AG04450 (cell line): Measurements from ENCODE around the gene DUSP18. TPM values are rescaled to one million over a fixed set of nuclear protein-coding genes. Genes with fewer than 3 reads are reported as not detected.

Experiments
- CTCF ChIA-PET: fragments of 300-600, 350-600 bp; formaldehyde crosslinking; extraction: SDS; loops from one replicate; lab custom pipeline; 2022; ENCODE audit warnings: antibody characterized with exemption, inconsistent platforms; lab: Charles Lee
- POLR2A ChIA-PET: fragments of 350-600 bp; formaldehyde crosslinking; extraction: SDS; loops from one replicate; lab custom pipeline; 2021; ENCODE audit warnings: antibody characterized with exemption, inconsistent platforms; lab: Yijun Ruan, JAX
- DNase-seq: peaks from one replicate; pipeline ENCODE4 v3.0.0-alpha.2; 2011; ENCODE audit warnings: low read depth, low spot score
- H3K27ac ChIP-seq: one replicate; pipeline ENCODE4 v1.5.1; 2012; ENCODE audit warnings: low read depth, low read length, control low read depth
- H3K27me3 ChIP-seq: one replicate; pipeline ENCODE4 v1.6.0; 2012; ENCODE audit warnings: low read length; ENCODE audit not compliant: control insufficient read depth, insufficient read depth
- H3K4me3 ChIP-seq: 2 replicates; pipeline ENCODE4 v1.5.1; 2011; ENCODE audit warnings: mild to moderate bottlenecking, low read depth, low read length, control low read depth
- H3K9me3 ChIP-seq: 2 replicates; pipeline ENCODE4 v1.5.1; 2012; ENCODE audit warnings: low read length; ENCODE audit not compliant: control insufficient read depth, insufficient read depth
- polyA plus RNA-seq: library from polyadenylated mRNA; depleted of rRNA; stranded (reverse); fragments of >200 nt; gene quantifications from 2 replicates; pipeline ENCODE4 v1.2.3, GENCODE V29; 2011
- TF ChIP-seq, protein P1 (sequence below): IDR thresholded peaks from 2 replicates; pipeline ENCODE4 v1.5.1; 2011; ENCODE audit warnings: low read depth, low read length, control low read depth, inconsistent platforms

Gene DUSP18
- polyA plus RNA-seq, 1 experiment: 13.8 TPM

DNA sequence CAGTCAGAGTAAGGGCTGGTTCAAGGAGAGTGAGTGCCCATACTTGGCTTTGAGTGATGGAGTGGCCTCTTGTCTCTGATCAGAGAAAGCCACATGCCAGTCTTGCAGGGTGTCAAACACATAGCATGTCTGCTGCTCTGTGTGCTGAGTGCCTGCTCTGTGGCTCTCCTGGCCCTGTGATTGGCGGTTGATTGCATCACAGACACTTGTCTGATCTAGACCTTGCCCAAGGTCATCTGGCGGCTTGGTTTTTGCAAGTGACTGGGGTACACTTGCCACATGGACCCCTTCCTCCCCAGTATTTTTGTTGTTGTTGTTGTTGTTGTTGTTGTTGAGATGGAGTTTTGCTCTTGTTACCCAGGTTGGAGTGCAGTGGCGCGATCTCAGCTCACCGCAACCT, 37.3 kb upstream of the DUSP18 start:
- Histone ChIP-seq H3K9me3 (no peaks in the 10 kb centered on the region), H3K27me3 (no peaks in the 10 kb centered on the region), H3K27ac (no peak overlapping the region), H3K4me3 (no peak overlapping the region)
- TF ChIP-seq, protein P1, sequence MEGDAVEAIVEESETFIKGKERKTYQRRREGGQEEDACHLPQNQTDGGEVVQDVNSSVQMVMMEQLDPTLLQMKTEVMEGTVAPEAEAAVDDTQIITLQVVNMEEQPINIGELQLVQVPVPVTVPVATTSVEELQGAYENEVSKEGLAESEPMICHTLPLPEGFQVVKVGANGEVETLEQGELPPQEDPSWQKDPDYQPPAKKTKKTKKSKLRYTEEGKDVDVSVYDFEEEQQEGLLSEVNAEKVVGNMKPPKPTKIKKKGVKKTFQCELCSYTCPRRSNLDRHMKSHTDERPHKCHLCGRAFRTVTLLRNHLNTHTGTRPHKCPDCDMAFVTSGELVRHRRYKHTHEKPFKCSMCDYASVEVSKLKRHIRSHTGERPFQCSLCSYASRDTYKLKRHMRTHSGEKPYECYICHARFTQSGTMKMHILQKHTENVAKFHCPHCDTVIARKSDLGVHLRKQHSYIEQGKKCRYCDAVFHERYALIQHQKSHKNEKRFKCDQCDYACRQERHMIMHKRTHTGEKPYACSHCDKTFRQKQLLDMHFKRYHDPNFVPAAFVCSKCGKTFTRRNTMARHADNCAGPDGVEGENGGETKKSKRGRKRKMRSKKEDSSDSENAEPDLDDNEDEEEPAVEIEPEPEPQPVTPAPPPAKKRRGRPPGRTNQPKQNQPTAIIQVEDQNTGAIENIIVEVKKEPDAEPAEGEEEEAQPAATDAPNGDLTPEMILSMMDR: no peak
- ChIA-PET POLR2A (no interaction called here), CTCF (no interaction called here)
- no peak for DNase-seq

DNA sequence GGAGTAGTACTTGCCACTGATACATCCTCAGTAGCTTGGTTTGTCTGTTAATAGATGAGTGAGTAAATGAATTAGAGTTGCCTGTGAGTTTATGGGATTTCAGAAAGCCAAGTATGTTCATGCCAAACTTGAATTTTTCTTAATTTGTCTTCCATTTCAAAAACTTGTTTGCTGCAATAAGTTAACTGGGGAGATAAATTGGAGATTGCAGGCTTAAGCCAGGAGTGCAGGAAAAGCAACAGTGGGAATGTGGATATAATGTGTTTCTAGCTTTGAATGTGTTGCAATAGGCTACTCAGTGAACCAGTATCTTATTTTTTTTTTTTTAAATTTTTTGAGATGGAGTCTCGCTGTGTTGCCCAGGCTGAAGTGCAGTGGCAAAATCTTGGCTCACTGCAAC, 35.2 kb upstream of the DUSP18 start:
- TF ChIP-seq, protein P1: no peak
- Histone ChIP-seq H3K27me3 (no peaks in the 10 kb centered on the region), H3K27ac (no peak overlapping the region), H3K4me3 (no peak overlapping the region), H3K9me3 (no peaks in the 10 kb centered on the region)
- CTCF ChIA-PET: interaction anchor here (0.6 kb wide), 1 partner anchor 18 kb away, joined by 4 read pairs; no protein-coding TSS in a partner anchor
- POLR2A ChIA-PET: no interaction called here
- DNase-seq: no peak

DNA sequence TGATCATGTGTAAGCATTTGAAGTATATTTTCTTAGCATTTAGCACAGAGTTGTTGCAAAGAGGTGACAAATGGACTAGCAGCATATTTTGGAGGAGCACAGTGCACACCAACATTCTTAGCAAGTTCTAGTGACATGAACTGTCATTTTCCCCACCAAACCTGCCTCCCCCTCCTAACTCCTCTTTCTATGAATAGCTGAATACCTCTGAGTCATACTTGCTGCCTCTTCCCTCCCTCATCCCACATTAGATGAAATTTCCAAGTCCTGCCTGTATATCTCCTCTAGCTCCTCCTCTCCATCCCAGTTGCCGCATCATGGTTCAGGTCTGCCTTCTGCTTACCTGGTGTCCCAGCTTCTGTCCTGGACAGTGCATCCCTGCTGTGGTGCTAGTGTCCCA, 34.2 kb upstream of the DUSP18 start:
- DNase-seq: peak; percentile 10
- CTCF ChIA-PET: interaction anchor here (0.6 to 1.3 kb wide), 3 partner anchors 53 to 220 kb away, joined by 3 to 5 read pairs (median 3); no protein-coding TSS in a partner anchor

DNA sequence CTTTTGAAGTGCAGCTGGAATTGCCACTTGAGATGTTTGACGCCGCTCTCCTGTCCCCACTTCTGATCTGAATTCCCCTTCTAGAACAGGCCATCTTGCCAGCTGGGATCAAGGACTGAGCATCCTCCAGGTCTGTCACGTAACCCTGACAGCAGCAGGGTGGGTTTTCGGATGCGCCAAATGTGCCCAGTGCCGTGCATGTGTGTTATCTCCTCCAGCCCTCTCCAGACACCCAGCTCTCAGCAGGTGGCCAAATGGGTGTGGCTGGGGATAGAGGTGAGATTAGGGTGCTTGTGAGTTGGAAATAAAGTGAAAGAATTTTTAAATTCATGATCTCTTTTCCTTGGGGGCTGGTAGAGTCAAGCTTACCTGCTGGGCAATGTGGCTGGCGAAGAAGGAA, 30.3 kb upstream of the DUSP18 start:
- POLR2A ChIA-PET: interaction anchor here (0.7 kb wide), 1 partner anchor 20 kb away, joined by 4 read pairs; no protein-coding TSS in a partner anchor
- no peak overlapping the region for H3K27ac ChIP-seq
- DNase-seq: no peak
- TF ChIP-seq, protein P1: no peak
- CTCF ChIA-PET: interaction anchor here (0.7 kb wide), 1 partner anchor 40 kb away, joined by 3 read pairs; no protein-coding TSS in a partner anchor
- H3K4me3 ChIP-seq: no peak overlapping the region
- H3K9me3 ChIP-seq: no peaks in the 10 kb centered on the region; the same call in 1 of the 2 replicates
- H3K27me3 ChIP-seq: no peaks in the 10 kb centered on the region

More for the DNA sequence above, 34.2 kb upstream of the DUSP18 start:
- TF ChIP-seq, protein P1: no peak
- Histone ChIP-seq H3K27me3 (no peaks in the 10 kb centered on the region), H3K27ac (no peak overlapping the region), H3K4me3 (no peak overlapping the region), H3K9me3 (no peaks in the 10 kb centered on the region)
- POLR2A ChIA-PET: interaction anchor here (0.6 kb wide), 1 partner anchor 79 kb away, joined by 3 read pairs; no protein-coding TSS in a partner anchor

DNA sequence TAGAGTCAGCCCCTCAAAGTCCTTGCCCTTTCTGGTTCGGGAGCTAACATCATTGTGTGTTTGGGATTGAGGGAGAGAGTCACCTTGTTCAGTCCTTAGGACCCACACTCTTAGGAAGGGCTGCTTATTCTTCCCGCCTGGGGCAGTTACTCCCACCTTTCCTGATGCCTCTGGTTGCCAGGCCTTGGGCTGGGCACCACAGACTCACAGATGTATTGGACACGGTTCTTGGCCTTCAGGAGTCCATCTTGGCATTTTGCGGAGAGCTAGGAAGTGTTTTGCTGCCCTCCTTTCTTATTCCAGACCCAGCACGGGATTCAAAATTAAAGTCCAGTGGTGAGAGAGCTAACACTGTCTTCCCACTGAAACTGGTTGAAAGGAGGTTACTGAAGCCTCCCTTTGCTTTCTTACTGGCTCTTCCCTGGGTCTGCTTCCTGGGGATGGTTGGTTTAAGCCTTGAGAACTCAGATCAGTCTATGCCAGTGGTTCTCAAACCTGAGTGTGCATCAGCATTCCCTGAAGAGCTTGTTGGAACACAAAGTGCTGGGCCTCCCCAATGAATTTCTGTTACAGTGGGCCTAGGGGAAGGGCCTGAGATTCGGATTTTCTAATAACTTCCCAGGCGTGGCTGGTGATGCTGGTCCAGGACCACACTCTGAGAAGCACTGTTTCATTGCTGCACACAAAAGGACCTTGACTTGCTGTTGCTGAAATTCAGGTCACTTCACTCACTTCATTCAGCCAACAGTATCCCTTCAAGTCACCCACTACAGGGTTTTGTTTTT, 28.4 kb upstream of the DUSP18 start:
- CTCF ChIA-PET: no interaction called here
- no peak overlapping the region for H3K27ac ChIP-seq
- no peaks in the 10 kb centered on the region for H3K27me3 ChIP-seq
- POLR2A ChIA-PET: no interaction called here
- DNase-seq: no peak
- H3K4me3 ChIP-seq: 0 out of 2 replicates have a peak overlapping the region, but pooled peaks have one; percentile 68
- no peaks in the 10 kb centered on the region; the same call in 1 of the 2 replicates for H3K9me3 ChIP-seq
- TF ChIP-seq, protein P1: no peak
